Measurements from ENCODE around the gene INSYN2B. TPM values are rescaled to one million over a fixed set of nuclear protein-coding genes. Genes with fewer than 3 reads are reported as not detected.

The INSYN2B gene
- total and polyA plus RNA-seq, 12 donors = 0.08 to 0.94 (median 0.62) TPM; not detected in 2

DNA sequence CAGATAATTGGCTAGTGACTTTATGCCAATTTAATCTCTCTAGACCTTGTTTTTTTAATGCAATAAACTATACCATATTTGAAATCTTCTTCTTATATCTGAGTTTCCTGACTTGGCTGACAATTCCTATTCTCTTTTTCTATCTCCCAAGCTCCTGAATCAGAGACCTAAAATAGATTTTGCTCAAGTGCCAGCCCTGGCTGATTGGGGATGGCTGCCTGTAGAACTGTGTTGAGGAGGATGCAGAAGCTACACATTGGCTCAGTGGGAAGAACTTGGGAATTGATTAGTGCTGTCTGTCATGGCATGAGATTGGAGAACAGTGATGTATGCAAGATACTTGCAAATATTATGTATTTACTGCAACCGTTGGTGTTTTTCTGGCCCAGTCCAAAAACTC, 132.8 kb downstream of the INSYN2B start:
- Histone ChIP-seq H3K36me3 (replicated peaks in 1 of 2) (no peaks in the 10 kb centered on the region), H3K27ac (no peak overlapping the region), H3K9me3 (replicated peaks in 1 of 3) (no peaks in the 10 kb centered on the region), H3K27me3 (no peaks in the 10 kb centered on the region), H3K4me3 (no peak overlapping the region), H3K4me1 (replicated peaks in 1 of 2) (no peaks in the 10 kb centered on the region)
- WGBS, 4 donors = 79 to 92% (median 83%) methylated on average over 1 of the region's 1 CpG
- intact Hi-C loops (cut with DNase I) = no loop called here
- TF ChIP-seq, protein P1, sequence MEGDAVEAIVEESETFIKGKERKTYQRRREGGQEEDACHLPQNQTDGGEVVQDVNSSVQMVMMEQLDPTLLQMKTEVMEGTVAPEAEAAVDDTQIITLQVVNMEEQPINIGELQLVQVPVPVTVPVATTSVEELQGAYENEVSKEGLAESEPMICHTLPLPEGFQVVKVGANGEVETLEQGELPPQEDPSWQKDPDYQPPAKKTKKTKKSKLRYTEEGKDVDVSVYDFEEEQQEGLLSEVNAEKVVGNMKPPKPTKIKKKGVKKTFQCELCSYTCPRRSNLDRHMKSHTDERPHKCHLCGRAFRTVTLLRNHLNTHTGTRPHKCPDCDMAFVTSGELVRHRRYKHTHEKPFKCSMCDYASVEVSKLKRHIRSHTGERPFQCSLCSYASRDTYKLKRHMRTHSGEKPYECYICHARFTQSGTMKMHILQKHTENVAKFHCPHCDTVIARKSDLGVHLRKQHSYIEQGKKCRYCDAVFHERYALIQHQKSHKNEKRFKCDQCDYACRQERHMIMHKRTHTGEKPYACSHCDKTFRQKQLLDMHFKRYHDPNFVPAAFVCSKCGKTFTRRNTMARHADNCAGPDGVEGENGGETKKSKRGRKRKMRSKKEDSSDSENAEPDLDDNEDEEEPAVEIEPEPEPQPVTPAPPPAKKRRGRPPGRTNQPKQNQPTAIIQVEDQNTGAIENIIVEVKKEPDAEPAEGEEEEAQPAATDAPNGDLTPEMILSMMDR (IDR thresholded peaks at IDR 0.05) = no peak
- TF ChIP-seq POLR2A (IDR thresholded peaks at IDR 0.05) = no peak
- DNase-seq = no peak

- intact Hi-C loops (cut with DNase I) = no loop called here
- no peak for DNase-seq
- no peaks in the 10 kb centered on the region for H3K27me3 ChIP-seq
- no peaks in the 10 kb centered on the region for H3K9me3 ChIP-seq (replicated peaks in 1 of 3)
- TF ChIP-seq, protein P1 (IDR thresholded peaks at IDR 0.05) = no peak
- no peak for TF ChIP-seq POLR2A (IDR thresholded peaks at IDR 0.05)
- no peaks in the 10 kb centered on the region for H3K4me1 ChIP-seq (replicated peaks in 1 of 2)
- no peaks in the 10 kb centered on the region for H3K36me3 ChIP-seq (replicated peaks in 1 of 2)
- no peak overlapping the region for H3K27ac ChIP-seq
- H3K4me3 ChIP-seq = no peak overlapping the region
These were observed 137.6 kb downstream of the INSYN2B start for GRCh38 chr5:169842699-169843098.

DNA sequence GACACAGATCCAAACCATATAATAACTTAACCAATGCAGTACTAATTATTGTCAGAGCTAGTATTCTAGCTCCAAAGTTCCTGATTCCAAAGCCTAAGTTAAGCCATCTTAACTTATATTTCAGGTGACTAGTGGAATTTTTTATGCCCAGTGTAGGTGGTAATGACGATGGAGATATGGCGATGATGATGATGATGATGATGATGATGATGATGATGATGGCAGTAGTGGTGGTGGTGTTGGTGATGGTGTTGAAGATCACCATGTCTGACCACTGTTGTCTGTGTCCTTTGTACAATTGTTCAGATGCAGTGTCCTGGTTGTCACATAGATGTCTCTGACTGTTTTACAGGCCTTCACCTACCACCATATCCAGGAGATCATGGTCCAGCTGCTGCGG, 139.9 kb downstream of the INSYN2B start:
- Histone ChIP-seq H3K9me3 (replicated peaks in 1 of 3) (no peaks in the 10 kb centered on the region), H3K27me3 (no peaks in the 10 kb centered on the region), H3K36me3 (replicated peaks in 1 of 2) (no peaks in the 10 kb centered on the region), H3K4me1 (replicated peaks in 1 of 2) (no peaks in the 10 kb centered on the region), H3K4me3 (no peak overlapping the region), H3K27ac (no peak overlapping the region)
- DNase-seq = no peak
- no peak for TF ChIP-seq POLR2A (IDR thresholded peaks at IDR 0.05)
- TF ChIP-seq, protein P1 (IDR thresholded peaks at IDR 0.05) = no peak
- 91 to 100% (median 93%) methylated on average over 3 of the region's 3 CpGs for WGBS, 4 donors
- intact Hi-C loops (cut with DNase I) = no loop called here

- no peaks in the 10 kb centered on the region for H3K27me3 ChIP-seq
- H3K36me3 ChIP-seq (replicated peaks in 1 of 2) = no peaks in the 10 kb centered on the region
- TF ChIP-seq, protein P1 (IDR thresholded peaks at IDR 0.05) = no peak
- no peak for TF ChIP-seq POLR2A (IDR thresholded peaks at IDR 0.05)
- 86 to 97% (median 90%) methylated on average over 3 of the region's 3 CpGs for WGBS, 4 donors
- intact Hi-C loops (cut with DNase I) = no loop called here
- DNase-seq = no peak
- H3K4me3 ChIP-seq = no peak overlapping the region
- H3K4me1 ChIP-seq (replicated peaks in 1 of 2) = no peaks in the 10 kb centered on the region
- H3K27ac ChIP-seq = no peak overlapping the region
- no peaks in the 10 kb centered on the region for H3K9me3 ChIP-seq (replicated peaks in 1 of 3)
These were observed 141.6 kb downstream of the INSYN2B start for GRCh38 chr5:169838688-169839087.

Measured in adrenal gland (tissue), 12 donors.